ENCODE results near the gene RNF175.

- TF ChIP-seq CTCF (IDR thresholded peaks at IDR 0.05 in 8 of 11, conservative IDR thresholded peaks at IDR 0.05 in 3 of 11), result no peak
- no peak for TF ChIP-seq POLR2A (IDR thresholded peaks at IDR 0.05)
These were observed 18.6 kb upstream of the RNF175 start for GRCh38 chr4:153778383-153778782.

Measured in spleen (tissue), 7 donors.